ENCODE measurements around the gene HEPACAM2. TPM values are rescaled to one million over a fixed set of nuclear protein-coding genes. Genes with fewer than 3 reads are reported as not detected.

The HEPACAM2 gene
- total RNA-seq, 1 donor from 2014 or later, result not detected

- Histone ChIP-seq H3K36me3 (ENCODE audit: insufficient read depth, low read length) (no peaks in the 10 kb centered on the region), H3K9me3 (ENCODE audit: insufficient read depth, low read depth, low read length) (no peaks in the 10 kb centered on the region), H3K27ac (ENCODE audit: low read depth, low read length) (no peak overlapping the region), H3K79me2 (ENCODE audit: insufficient read depth, low read length) (no peaks in the 10 kb centered on the region), H4K20me1 (ENCODE audit: insufficient read depth, low read length) (no peaks in the 10 kb centered on the region), H3K4me1 (ENCODE audit: insufficient read depth, low read length) (no peaks in the 10 kb centered on the region), H2AFZ (ENCODE audit: low read depth, low read length) (no peak overlapping the region), H3K4me2 (ENCODE audit: low read length) (no peak overlapping the region), H3K9ac (ENCODE audit: low read length) (no peak overlapping the region), H3K27me3 (ENCODE audit: insufficient read depth, low read length) (peaks cover 4% of the 10 kb centered on the region), H3K4me3 (ENCODE audit: insufficient read depth, low read depth, low read length) (no peak overlapping the region)
- Mint-ChIP-seq H3K9me3 (ENCODE audit: unreplicated experiment) (no peaks in the 10 kb centered on the region), H3K36me3 (ENCODE audit: low read depth, unreplicated experiment) (no peaks in the 10 kb centered on the region), H3K27me3 (ENCODE audit: low read depth, unreplicated experiment) (peaks cover 14% of the 10 kb centered on the region), H3K4me3 (ENCODE audit: unreplicated experiment) (no peak overlapping the region), H3K27ac (ENCODE audit: unreplicated experiment) (no peak overlapping the region), H3K4me1 (ENCODE audit: low read depth, unreplicated experiment) (no peaks in the 10 kb centered on the region)
- DNase-seq (ENCODE audit: low read depth), result no peak
- FAIRE-seq, result no peak
- TF ChIP-seq CTCF (IDR thresholded peaks at IDR 0.05; ENCODE audit: insufficient read depth, low read depth, low read length) (no peak), EZH2 (IDR thresholded peaks at IDR 0.05; ENCODE audit: insufficient read depth, low read length) (no peak)
Measured at GRCh38 chr7:93196336-93196735, 29.9 kb downstream of the HEPACAM2 start.

DNA sequence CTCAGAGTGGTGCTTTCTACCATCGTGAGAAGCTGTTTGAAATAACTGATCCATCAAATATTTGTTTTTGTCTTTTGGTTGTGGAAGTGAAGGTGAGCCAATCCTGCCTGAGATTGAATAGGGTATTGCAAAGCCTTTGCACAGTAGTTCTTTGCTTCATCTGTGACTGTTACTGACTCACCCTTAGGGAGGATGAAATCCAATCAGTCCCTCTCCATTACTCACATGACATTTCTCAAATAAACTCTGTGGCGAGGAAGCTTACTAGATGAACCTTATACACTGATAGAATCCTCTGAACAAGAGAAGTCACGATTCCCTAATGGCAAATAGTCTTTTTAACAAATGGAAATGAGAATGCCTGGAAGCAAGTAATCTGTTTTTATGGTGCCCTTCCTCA lies 31.9 kb downstream of the HEPACAM2 start:
- Histone ChIP-seq H3K27ac (ENCODE audit: low read depth, low read length) (no peak overlapping the region), H3K4me3 (ENCODE audit: insufficient read depth, low read depth, low read length) (no peak overlapping the region), H3K9me3 (ENCODE audit: insufficient read depth, low read depth, low read length) (no peaks in the 10 kb centered on the region), H3K36me3 (ENCODE audit: insufficient read depth, low read length) (no peaks in the 10 kb centered on the region), H3K79me2 (ENCODE audit: insufficient read depth, low read length) (no peaks in the 10 kb centered on the region), H3K4me1 (ENCODE audit: insufficient read depth, low read length) (no peaks in the 10 kb centered on the region), H4K20me1 (ENCODE audit: insufficient read depth, low read length) (no peaks in the 10 kb centered on the region), H3K4me2 (ENCODE audit: low read length) (no peak overlapping the region), H3K9ac (ENCODE audit: low read length) (no peak overlapping the region), H3K27me3 (ENCODE audit: insufficient read depth, low read length) (peaks cover 9% of the 10 kb centered on the region), H2AFZ (ENCODE audit: low read depth, low read length) (no peak overlapping the region)
- Mint-ChIP-seq H3K4me3 (ENCODE audit: unreplicated experiment) (no peak overlapping the region), H3K9me3 (ENCODE audit: unreplicated experiment) (no peaks in the 10 kb centered on the region), H3K27me3 (ENCODE audit: low read depth, unreplicated experiment) (peaks cover 20% of the 10 kb centered on the region), H3K27ac (ENCODE audit: unreplicated experiment) (no peak overlapping the region), H3K36me3 (ENCODE audit: low read depth, unreplicated experiment) (no peaks in the 10 kb centered on the region), H3K4me1 (ENCODE audit: low read depth, unreplicated experiment) (no peaks in the 10 kb centered on the region)
- TF ChIP-seq EZH2 (IDR thresholded peaks at IDR 0.05; ENCODE audit: insufficient read depth, low read length) (no peak), CTCF (IDR thresholded peaks at IDR 0.05; ENCODE audit: insufficient read depth, low read depth, low read length) (no peak)
- FAIRE-seq (peak; percentile 47), DNase-seq (ENCODE audit: low read depth) (peak; percentile 2)

DNA sequence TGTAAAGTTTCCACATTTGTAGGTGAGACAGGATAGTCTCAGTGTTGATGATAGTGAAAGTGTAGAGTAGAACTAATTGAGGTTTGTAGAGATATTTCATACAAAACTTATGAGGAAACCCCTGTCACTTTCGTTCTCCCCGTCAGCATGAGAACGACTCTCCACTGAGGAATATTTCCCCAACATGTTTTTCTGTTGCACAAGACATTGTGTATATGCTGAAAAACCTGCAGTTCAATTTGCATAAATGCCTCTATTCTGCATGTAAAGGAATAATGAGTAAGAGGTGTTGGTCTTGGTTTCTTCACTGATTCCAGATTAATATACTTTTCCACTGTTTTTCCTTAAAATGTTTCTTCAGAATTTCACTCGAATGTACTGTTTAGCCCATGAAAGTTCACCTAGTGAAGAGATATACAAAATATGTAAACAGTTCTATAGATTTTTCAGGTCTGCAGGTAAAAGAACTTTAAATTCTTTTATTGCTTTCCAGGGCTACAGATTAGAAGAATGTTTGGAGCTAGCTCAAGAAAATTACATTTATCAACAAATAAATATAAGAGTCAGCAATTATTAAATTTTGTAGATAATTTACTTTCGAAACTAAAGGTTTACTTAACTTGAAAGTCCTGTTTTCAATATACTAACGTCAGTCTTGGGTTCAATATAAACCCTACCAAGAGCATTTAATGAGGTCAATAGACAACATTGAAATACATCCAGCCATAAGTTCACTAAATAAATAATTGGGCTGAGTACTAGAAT lies 37.2 kb downstream of the HEPACAM2 start:
- Histone ChIP-seq H3K9ac (ENCODE audit: low read length) (no peak overlapping the region), H3K9me3 (ENCODE audit: insufficient read depth, low read depth, low read length) (no peaks in the 10 kb centered on the region), H3K27me3 (ENCODE audit: insufficient read depth, low read length) (peaks cover 9% of the 10 kb centered on the region), H4K20me1 (ENCODE audit: insufficient read depth, low read length) (no peaks in the 10 kb centered on the region), H3K79me2 (ENCODE audit: insufficient read depth, low read length) (no peaks in the 10 kb centered on the region), H3K36me3 (ENCODE audit: insufficient read depth, low read length) (no peaks in the 10 kb centered on the region), H3K27ac (ENCODE audit: low read depth, low read length) (no peak overlapping the region), H3K4me2 (ENCODE audit: low read length) (no peak overlapping the region), H2AFZ (ENCODE audit: low read depth, low read length) (no peak overlapping the region), H3K4me1 (ENCODE audit: insufficient read depth, low read length) (no peaks in the 10 kb centered on the region), H3K4me3 (ENCODE audit: insufficient read depth, low read depth, low read length) (no peak overlapping the region)
- Mint-ChIP-seq H3K27me3 (ENCODE audit: low read depth, unreplicated experiment) (peaks cover 20% of the 10 kb centered on the region), H3K27ac (ENCODE audit: unreplicated experiment) (no peak overlapping the region), H3K4me1 (ENCODE audit: low read depth, unreplicated experiment) (peaks cover 1% of the 10 kb centered on the region), H3K4me3 (ENCODE audit: unreplicated experiment) (no peak overlapping the region), H3K36me3 (ENCODE audit: low read depth, unreplicated experiment) (no peaks in the 10 kb centered on the region), H3K9me3 (ENCODE audit: unreplicated experiment) (no peaks in the 10 kb centered on the region)
- FAIRE-seq (no peak), DNase-seq (ENCODE audit: low read depth) (no peak)
- TF ChIP-seq EZH2 (IDR thresholded peaks at IDR 0.05; ENCODE audit: insufficient read depth, low read length), result no peak
- no peak for TF ChIP-seq CTCF (IDR thresholded peaks at IDR 0.05; ENCODE audit: insufficient read depth, low read depth, low read length)

All from astrocyte (in vitro differentiated cells and primary cell).